Left ventricle myocardium inferior (tissue), 1 donor: ENCODE results near the gene ECHS1. TPM values are rescaled to one million over a fixed set of nuclear protein-coding genes. Genes with fewer than 3 reads are reported as not detected.

Source experiments
- DNase-seq: peaks from one replicate; pipeline ENCODE4 v3.0.0-alpha.2; 2020
- H3K27ac ChIP-seq: fragments of 200-600 bp; replicated peaks from 2 replicates; pipeline ENCODE4 v1.8.0; 2021
- H3K27me3 ChIP-seq: fragments of 200-600 bp; 2 replicates; pipeline ENCODE4 v1.8.0; 2021; ENCODE audit warnings: low read depth
- H3K36me3 ChIP-seq: fragments of 200-600 bp; 2 replicates; pipeline ENCODE4 v1.8.0; 2021
- H3K4me1 ChIP-seq: fragments of 200-600 bp; 2 replicates; pipeline ENCODE4 v1.8.0; 2021
- H3K4me3 ChIP-seq: fragments of 200-600 bp; 2 replicates; pipeline ENCODE4 v1.8.0; 2021; ENCODE audit warnings: mild to moderate bottlenecking, moderate library complexity
- H3K9me3 ChIP-seq: fragments of 200-600 bp; replicated peaks from 2 replicates; pipeline ENCODE4 v1.8.0; 2021
- CTCF ChIP-seq: fragments of 200-600 bp; IDR thresholded peaks from 2 replicates; pipeline ENCODE4 v1.8.0; 2021; ENCODE audit warnings: antibody characterized with exemption, mild to moderate bottlenecking, borderline replicate concordance
- intact Hi-C: fragments of 100-400 bp; cut with micrococcal nuclease; formaldehyde crosslinking; loops from one replicate; pipeline ENCODE4 v1.11.0; 2022
- total RNA-seq: library from RNA; stranded (reverse); fragmentation: NEBNext Ultra II Directional; extraction: Animal tissue kit (Norgen Biotek cat#: 25700); gene quantifications from one replicate; pipeline ENCODE4 v1.2.1, GENCODE V29; 2021
- donor health status: DM: no; HTN: yes; CAD: no; lungs with severe emphysema.

The ECHS1 gene
- total RNA-seq, 1 donor from 2014 or later, result 212 TPM

- intact Hi-C loops, result no loop called here
- TF ChIP-seq CTCF, result no peak
- peaks cover 80% of the 10 kb centered on the region for H3K36me3 ChIP-seq
- no peaks in the 10 kb centered on the region for H3K4me1 ChIP-seq
- H3K9me3 ChIP-seq, result peaks cover 49% of the 10 kb centered on the region
- no peak overlapping the region for H3K4me3 ChIP-seq
- no peaks in the 10 kb centered on the region for H3K27me3 ChIP-seq
- no peak for DNase-seq
- no peak overlapping the region for H3K27ac ChIP-seq
Measured at GRCh38 chr10:133411523-133412380, 38.6 kb upstream of the ECHS1 start.

GRCh38 chr10:133405844-133406527 is 32.8 kb upstream of the ECHS1 start:
- peaks cover 26% of the 10 kb centered on the region for H3K9me3 ChIP-seq
- DNase-seq, result no peak
- peaks cover 1% of the 10 kb centered on the region for H3K4me1 ChIP-seq
- H3K27me3 ChIP-seq, result no peaks in the 10 kb centered on the region
- no peak overlapping the region for H3K27ac ChIP-seq
- intact Hi-C loops, result no loop called here
- H3K4me3 ChIP-seq, result no peak overlapping the region
- H3K36me3 ChIP-seq, result peaks cover 94% of the 10 kb centered on the region
- no peak for TF ChIP-seq CTCF

GRCh38 chr10:133405272-133405671 is 32.1 kb upstream of the ECHS1 start:
- Histone ChIP-seq H3K4me1 (peaks cover 5% of the 10 kb centered on the region), H3K36me3 (peaks cover 93% of the 10 kb centered on the region), H3K27me3 (no peaks in the 10 kb centered on the region), H3K4me3 (no peak overlapping the region), H3K9me3 (peaks cover 19% of the 10 kb centered on the region), H3K27ac (no peak overlapping the region)
- DNase-seq, result no peak
- intact Hi-C loops, result no loop called here
- no peak for TF ChIP-seq CTCF

GRCh38 chr10:133403784-133404183 is 30.6 kb upstream of the ECHS1 start:
- intact Hi-C loops, result no loop called here
- Histone ChIP-seq H3K27ac (no peak overlapping the region), H3K36me3 (peaks cover 93% of the 10 kb centered on the region)

GRCh38 chr10:133403359-133403758 is 30.2 kb upstream of the ECHS1 start:
- no peak overlapping the region for H3K27ac ChIP-seq
- no peak for DNase-seq
- H3K27me3 ChIP-seq, result no peaks in the 10 kb centered on the region
- no peak for TF ChIP-seq CTCF
- intact Hi-C loops, result no loop called here
- peaks cover 5% of the 10 kb centered on the region for H3K4me1 ChIP-seq
- H3K4me3 ChIP-seq, result no peak overlapping the region
- H3K9me3 ChIP-seq, result peaks cover 2% of the 10 kb centered on the region
- H3K36me3 ChIP-seq, result peaks cover 93% of the 10 kb centered on the region

More at GRCh38 chr10:133403784-133404183, 30.6 kb upstream of the ECHS1 start:
- no peak for DNase-seq
- Histone ChIP-seq H3K4me3 (no peak overlapping the region), H3K27me3 (no peaks in the 10 kb centered on the region), H3K9me3 (peaks cover 6% of the 10 kb centered on the region), H3K4me1 (peaks cover 5% of the 10 kb centered on the region)
- TF ChIP-seq CTCF, result no peak
